Measurements from ENCODE around the gene EI24.
A peak's percentile ranks its signal among the peaks of the same experiment; 100 is the strongest.
"Not testable (repeated sequence)": the region's sequence is repeated elsewhere in the genome, so short reads cannot be mapped to it uniquely, and the experiment has no call there.

Gene EI24

GRCh38 chr11:125568970-125569914, at the start of gene EI24:
Gene EI24 (plus strand): TSS chr11:125569477. CDS start chr11:125572528, 3,051 bp downstream.
- peak; percentile 85 for DNase-seq

DNA sequence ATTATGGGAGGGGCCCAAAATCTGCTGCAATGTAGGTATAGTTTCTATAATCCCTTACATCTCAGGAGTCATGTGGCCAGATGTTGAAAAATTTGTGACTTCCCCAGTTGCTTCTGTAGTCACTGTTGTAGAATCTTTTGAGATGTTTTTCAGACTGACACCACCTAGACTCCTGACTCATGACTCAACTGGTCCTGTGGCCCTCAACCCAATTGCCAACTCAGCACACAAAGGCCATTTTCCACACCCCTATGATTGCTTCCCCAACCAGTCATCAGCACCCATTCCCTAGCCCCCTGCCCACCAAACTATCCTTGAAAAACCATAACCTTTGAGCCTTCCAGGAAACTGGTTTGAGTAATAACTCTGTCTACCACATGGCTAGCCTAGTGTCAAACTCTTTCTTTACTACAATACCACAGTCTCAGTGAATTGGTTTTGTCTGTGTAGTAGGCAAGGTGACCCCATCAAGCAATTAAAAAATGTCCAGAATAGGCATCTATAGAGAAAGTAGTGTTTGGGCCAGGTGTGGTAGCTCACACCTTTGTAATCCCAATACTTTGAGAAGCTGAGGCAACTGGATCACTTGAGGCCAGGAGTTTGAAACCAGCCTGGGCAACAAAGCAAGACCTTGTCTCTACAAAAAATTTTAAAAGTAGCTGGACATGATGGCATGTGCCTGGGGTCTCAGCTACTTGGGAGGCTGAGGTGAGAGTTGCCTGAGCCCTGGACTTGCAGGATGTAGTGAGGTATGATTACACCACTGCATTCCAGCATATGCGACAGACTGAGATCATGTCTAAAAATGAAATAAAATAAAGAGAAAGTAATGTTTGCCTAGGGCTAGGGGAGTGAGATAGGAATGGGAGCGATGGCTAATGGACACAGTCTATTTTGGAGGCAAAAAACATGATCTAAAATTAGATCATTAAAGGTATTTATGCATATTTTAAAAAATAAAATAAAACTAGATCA, 49.1 kb upstream of the EI24 start:
- DNase-seq: no peak

- DNase-seq: no peak
Observed at GRCh38 chr11:125525303-125525702, 44.0 kb upstream of the EI24 start.

DNA sequence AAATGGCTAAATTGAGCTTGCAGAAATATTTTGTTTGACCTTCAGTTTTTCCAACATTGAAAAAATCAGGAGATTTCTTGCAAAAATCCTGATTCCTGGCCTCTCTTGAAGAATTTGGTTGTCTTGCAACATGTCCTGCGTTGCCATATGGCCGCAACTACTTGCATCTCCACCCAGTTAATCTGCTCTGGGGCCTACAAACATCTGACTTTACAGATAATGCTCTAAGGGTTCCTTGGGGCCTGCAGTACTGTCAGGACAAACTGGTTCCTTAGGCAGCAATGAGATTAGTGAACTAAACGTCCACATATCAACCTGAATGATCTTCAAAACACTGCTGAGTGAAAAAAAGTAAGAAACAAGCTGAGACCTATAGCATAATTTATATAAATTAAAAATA, 36.6 kb upstream of the EI24 start:
- no peak for DNase-seq

- no peak for DNase-seq
Observed at GRCh38 chr11:125535585-125535984, 33.7 kb upstream of the EI24 start.

DNA sequence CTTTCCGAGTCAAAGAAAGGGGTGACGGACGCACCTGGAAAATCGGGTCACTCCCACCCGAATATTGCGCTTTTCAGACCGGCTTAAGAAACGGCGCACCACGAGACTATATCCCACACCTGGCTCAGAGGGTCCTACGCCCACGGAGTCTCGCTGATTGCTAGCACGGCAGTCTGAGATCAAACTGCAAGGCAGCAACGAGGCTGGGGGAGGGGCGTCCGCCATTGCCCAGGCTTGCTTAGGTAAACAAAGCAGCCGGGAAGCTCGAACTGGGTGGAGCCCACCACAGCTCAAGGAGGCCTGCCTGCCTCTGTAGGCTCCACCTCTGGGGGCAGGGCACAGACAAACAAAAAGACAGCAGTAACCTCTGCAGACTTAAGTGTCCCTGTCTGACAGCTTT, 32.4 kb upstream of the EI24 start:
- DNase-seq: not testable (repeated sequence)

DNA sequence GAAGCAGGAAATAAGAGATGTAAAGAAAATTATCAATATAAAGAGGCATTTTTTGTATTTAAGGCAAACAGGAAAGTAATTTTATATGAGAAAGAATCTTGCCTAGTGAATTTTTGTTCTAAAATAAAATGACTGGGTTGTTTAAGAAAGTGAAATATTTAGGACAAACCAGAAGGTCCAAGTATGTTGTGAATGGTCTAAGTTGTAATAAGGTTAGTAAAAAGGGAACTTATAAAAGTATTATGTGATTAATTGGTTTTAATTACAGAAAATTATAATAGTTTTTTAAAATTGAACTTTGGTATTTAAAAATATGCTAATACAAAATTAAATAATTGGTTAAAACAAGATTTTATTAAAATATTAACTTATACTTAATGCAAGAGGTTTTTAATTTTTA, 26.6 kb upstream of the EI24 start:
- DNase-seq: no peak

GRCh38 chr11:125550780-125551179, 18.5 kb upstream of the EI24 start:
- DNase-seq: no peak

- no peak for DNase-seq
Observed at GRCh38 chr11:125551835-125552342, 17.4 kb upstream of the EI24 start.

GRCh38 chr11:125552927-125553326, 16.4 kb upstream of the EI24 start:
- no peak for DNase-seq

DNA sequence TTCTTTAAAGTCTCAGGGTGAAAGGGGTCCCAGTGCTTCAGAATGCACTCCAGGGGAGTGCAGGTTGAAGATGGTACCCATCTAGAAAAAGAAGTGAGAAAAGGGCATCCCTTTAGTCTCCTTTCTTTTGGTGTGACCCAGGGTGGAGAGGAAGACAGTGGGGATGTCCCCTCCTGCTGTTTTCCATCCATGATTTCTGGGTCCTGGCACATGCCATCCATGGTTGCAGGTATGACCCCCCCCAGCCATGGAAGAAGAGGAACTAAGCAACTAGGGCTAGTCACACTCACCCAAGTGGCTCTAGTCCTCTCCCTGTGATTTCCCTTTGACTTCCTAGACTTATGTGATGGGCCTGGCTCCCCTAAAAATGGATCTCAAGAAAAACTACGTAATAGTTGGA, 15.9 kb upstream of the EI24 start:
- no peak for DNase-seq

DNA sequence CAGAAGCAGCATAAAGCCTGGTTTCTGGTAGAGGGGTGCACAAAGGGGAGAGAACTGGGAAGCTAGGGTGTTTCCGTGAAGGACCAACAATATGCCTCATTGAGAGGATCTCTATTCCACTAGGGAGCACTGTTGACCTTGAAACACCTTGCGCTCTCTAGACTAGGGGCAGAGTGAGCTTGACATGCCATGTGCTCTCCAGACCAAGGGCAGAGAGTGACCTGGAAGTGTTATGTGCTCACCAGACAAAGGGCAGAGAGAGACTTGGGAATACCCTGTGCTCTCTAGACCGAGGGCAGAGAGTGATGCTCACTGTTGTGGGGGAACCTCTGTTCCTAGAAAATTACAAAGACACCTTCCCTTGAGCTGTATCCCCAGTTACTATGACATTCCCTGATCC, 15.2 kb upstream of the EI24 start:
- no peak for DNase-seq

DNA sequence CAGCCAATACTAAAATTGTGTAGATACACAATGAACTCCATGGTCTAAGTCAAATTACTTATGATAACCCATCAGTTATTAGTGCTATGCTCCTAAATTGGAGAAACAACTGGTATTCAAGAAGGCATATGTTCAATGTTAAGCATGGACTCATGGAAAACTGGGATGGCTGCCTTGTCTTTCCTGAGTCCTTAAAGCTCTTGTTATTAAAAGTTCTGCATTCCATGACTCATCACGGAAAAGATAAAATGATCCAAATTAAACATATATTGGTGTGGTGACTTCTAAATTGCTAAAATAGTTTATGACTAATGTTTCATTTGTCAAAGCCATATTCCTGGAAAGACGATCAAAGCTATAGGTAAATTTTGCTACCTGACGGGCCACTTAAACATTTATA, 9.4 kb upstream of the EI24 start:
- DNase-seq: no peak

GRCh38 chr11:125561924-125562323, 7.4 kb upstream of the EI24 start:
- no peak for DNase-seq

- DNase-seq: no peak
Observed at GRCh38 chr11:125562430-125562829, 6.8 kb upstream of the EI24 start.

- DNase-seq: no peak
Observed at GRCh38 chr11:125564357-125564756, 4.9 kb upstream of the EI24 start.

DNA sequence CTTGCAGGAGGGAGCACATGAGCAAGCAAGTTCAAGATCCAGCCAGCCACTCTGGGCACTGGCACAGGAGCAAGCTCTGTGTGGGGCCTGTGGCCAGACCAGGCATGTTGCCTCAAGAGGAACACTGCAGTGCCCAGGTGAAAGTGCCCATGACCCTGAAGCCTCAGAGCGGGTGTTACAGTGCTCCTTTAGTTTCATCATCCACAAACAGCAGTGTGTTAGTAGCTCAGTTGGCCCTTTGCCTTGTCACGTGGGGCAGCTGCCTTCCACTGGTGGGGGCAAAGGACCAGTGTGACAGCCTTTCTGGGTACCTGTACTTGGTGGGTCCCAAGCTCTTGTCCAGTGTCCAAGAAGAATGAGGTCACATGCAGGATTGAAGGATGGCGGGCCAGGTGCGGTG, 3.0 kb upstream of the EI24 start:
- no peak for DNase-seq

- DNase-seq: no peak
Observed at GRCh38 chr11:125569915-125570621, 791 bp downstream of the EI24 start.

DNA sequence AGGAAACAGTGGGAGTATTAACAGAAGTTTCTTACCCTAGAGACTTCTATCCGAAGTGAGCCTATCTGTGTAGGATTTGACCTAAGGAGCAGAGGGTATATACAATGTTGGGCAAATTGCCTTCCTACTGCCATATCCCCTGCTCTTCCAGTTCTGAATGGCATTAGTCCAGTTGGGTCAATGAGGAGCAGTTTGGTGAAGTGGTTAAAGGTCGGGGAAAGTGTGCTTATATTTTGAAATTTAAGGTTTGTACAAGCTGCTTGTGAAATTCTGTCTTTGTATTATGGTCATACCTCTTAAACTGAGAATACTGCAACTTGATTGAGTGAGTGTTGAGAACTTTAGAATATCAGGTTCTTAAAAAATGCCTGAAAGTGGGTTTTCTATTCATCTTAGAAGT, 1.7 kb downstream of the EI24 start:
- no peak for DNase-seq

DNA sequence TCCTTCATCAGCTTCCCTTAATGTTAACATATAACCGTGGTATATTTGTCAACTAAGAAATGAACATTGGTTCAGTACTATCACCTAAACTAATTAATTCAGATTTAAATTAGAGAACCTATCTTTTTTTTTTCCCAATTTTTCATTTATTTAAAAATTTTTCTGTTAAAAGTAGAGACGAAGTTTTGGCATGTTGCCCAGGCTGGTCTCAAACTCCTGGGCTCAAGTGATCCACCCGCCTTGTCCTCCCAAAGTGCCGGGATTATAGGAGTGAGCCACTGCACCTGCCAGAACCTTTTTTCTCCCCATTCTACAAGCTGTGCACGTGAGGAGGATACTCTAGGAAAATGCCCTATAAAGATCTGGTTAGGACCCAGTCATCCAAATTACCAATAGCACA, 3.6 kb downstream of the EI24 start:
- DNase-seq: no peak

DNA sequence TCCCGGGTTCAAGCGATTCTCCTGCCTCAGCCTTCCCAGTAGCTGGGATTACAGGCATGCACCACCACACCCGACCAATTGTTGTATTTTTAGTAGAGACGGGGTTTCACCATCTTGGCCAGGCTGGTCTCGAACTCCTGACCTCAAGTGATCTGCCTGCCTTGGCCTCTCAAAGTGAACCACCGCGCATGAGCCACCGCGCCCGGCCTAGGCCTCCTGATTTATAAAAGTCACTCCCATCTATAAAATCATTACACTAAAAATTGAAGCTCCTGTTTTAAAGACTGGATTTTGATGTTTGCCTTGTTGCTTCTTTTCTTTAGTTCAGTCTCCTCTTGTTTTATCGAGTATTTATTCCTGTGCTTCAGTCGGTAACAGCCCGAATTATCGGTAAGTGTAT, 7.9 kb downstream of the EI24 start:
- DNase-seq: not testable (repeated sequence)

DNA sequence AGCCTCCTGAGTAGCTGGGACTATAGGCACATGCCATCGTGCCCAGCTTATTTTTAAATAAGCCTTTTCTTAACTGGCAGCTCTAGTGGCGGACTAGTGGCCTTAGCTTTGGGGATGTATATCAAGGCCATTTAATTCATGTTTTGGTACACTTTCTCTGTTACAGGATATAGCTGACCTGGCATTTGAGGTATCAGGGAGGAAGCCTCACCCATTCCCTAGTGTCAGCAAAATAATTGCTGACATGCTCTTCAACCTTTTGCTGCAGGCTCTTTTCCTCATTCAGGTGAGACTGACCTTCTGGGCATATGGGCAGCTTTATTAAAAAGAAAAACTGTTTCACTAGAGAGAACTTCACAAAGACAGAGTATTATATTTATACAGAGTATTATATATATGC, 9.5 kb downstream of the EI24 start:
- no peak for DNase-seq

DNA sequence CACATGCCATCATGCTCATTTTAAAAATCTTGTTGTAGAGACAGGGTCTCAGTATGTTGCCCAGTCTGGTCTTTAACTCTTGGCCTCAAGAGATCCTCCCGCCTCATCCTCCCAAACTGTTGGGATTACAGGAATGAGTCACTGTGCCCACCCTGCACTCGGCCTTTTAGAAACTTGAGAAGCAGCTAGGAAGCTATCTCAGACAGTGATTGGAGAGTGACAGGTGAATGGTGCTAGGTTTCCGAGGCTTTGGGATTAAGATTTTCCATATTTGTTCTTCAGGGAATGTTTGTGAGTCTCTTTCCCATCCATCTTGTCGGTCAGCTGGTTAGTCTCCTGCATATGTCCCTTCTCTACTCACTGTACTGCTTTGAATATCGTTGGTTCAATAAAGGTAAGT, 10.5 kb downstream of the EI24 start:
- DNase-seq: no peak

All from NCI-H510A (cell line).